ENCODE results near the gene ALS2CL. TPM values are rescaled to one million over a fixed set of nuclear protein-coding genes. Genes with fewer than 3 reads are reported as not detected.

The ALS2CL gene
- total and polyA plus RNA-seq, 2 donors (not counting 3 experiments of a cell fraction or from before 2014, with no cell fraction given) = 7.8 to 10.1 TPM

DNA sequence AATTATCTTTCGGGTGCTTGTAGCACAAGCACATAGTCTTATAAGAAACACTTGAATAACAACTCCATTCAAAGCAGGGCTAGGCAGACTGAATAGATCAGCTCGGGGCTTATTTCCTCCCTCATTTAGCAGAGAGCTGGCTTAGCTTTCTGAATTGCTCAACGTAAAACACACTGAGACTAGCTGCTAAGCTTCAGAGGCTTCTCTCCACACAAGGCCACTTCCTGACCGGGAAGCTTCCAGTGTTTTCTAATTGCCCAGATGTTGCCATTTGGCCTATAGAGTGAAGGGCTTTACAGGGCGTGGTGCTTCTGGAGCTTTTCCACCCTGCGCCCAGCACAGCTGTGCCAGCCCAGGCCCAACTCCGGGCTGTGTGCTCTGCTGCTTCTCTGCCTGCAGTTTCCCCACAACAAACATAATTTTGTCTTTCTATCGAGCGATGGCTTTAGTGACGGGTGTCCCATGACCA, 64.5 kb downstream of the ALS2CL start:
- H3K9me1 ChIP-seq (replicated peaks; ENCODE audit: control insufficient read depth, extremely low read depth, insufficient read depth, low read length) = no peaks in the 10 kb centered on the region
- no peak for DNase-seq (ENCODE audit: low read depth, low spot score)
- H4K20me1 ChIP-seq (replicated peaks; ENCODE audit: control insufficient read depth, extremely low read depth, insufficient read depth, low read length) = no peaks in the 10 kb centered on the region
- FAIRE-seq = no peak
- peaks cover 9% of the 10 kb centered on the region for H3K4me1 ChIP-seq (ENCODE audit: control insufficient read depth, extremely low read depth, insufficient read depth, low read length)
- intact Hi-C loops (cut with micrococcal nuclease) = no loop called here
- no peak overlapping the region for H3K27ac ChIP-seq (ENCODE audit: insufficient read depth, low read depth, low read length)
- H3K4me2 ChIP-seq (ENCODE audit: insufficient read depth, low read length) = no peak overlapping the region
- no peaks in the 10 kb centered on the region for H3K36me3 ChIP-seq (ENCODE audit: control insufficient read depth in 2 of 2, extremely low read depth in 1 of 2, insufficient read depth in 2 of 2, low read length in 2 of 2)
- no TSS peak for BruUV-seq (replicated peaks)
- H3K79me2 ChIP-seq (ENCODE audit: control insufficient read depth, insufficient read depth, low read length) = no peaks in the 10 kb centered on the region
- TF ChIP-seq, protein P1, sequence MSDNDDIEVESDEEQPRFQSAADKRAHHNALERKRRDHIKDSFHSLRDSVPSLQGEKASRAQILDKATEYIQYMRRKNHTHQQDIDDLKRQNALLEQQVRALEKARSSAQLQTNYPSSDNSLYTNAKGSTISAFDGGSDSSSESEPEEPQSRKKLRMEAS (IDR thresholded peaks at IDR 0.05; ENCODE audit: insufficient read depth, insufficient read length) = no peak
- TF ChIP-seq POLR2A (IDR thresholded peaks at IDR 0.05; ENCODE audit: low read depth, low read length) = no peak
- TF ChIP-seq EZH2 (IDR thresholded peaks at IDR 0.05; ENCODE audit: borderline replicate concordance, low read depth, low read length, severe bottlenecking) = no peak
- TF ChIP-seq POLR2AphosphoS5 (IDR thresholded peaks at IDR 0.05; ENCODE audit: insufficient read depth, low read depth, low read length) = no peak
- no peak for TF ChIP-seq GATA2 (IDR thresholded peaks at IDR 0.05; ENCODE audit: insufficient read depth, insufficient read length, low read depth, low read length)
- TF ChIP-seq FOS (IDR thresholded peaks at IDR 0.05; ENCODE audit: borderline replicate concordance, insufficient read depth, low read length) = no peak
- no peak for TF ChIP-seq JUN (IDR thresholded peaks at IDR 0.05; ENCODE audit: borderline replicate concordance, insufficient read depth, insufficient read length, low read depth)
- no peak for TF ChIP-seq MYC (IDR thresholded peaks at IDR 0.05; ENCODE audit: low read depth, low read length)
- TF ChIP-seq CTCF (IDR thresholded peaks at IDR 0.05; ENCODE audit: extremely low read depth in 1 of 2, insufficient read depth in 1 of 2, low read depth in 1 of 2, low read length in 2 of 2) = no peak
- CTCF ChIA-PET = interaction anchor here (0.6 to 8.2 kb wide), 20 partner anchors 10 to 179 kb away, joined by 3 to 260 read pairs (median 8); partner anchors contain the start of gene RTP3
- no peak overlapping the region for H3K9ac ChIP-seq (replicated peaks; ENCODE audit: extremely low read depth, insufficient read depth, low read length)
- POLR2A ChIA-PET = interaction anchor here (1.6 kb wide), 1 partner anchor 140 kb away, joined by 10 read pairs; no protein-coding TSS in a partner anchor
- peaks cover 4 to 6% of the 10 kb centered on the region in 2 experiments for H3K27me3 ChIP-seq (ENCODE audit: control insufficient read depth in 2 of 2, insufficient read depth in 2 of 2, low read length in 2 of 2)
- H3K4me3 ChIP-seq (replicated peaks in 1 of 3; ENCODE audit: insufficient read depth in 1 of 3, low read depth in 1 of 3, low read length in 3 of 3) = no peak overlapping the region
- H3K9me3 ChIP-seq (replicated peaks; ENCODE audit: control insufficient read depth, insufficient read depth, low read length) = no peaks in the 10 kb centered on the region
- dilution Hi-C loops (cut with MboI; ENCODE audit: extremely low pct_ligation_motif_present, low sequenced_read_pairs) = no loop called here
- H2AFZ ChIP-seq (ENCODE audit: low read depth, low read length) = peak overlapping the region; percentile 99

All from endothelial cell of umbilical vein (primary cell).